OCI-LY3 (cell line): ENCODE measurements around the gene XXYLT1.

ENCODE experiments used
- H2AFZ ChIP-seq: fragments of 200-600, 300-600 bp; shearing (Covaris generic); 2 replicates; pipeline ENCODE4 v1.6.0; 2014; ENCODE audit warnings: antibody characterized with exemption, low read depth, low read length
- H3K27ac ChIP-seq: fragments of 200-600, 300-600 bp; sonication (generic); 2 replicates; pipeline ENCODE4 v1.5.1; 2014; ENCODE audit warnings: mild to moderate bottlenecking, low read length, moderate library complexity, mixed read lengths
- H3K27me3 ChIP-seq: fragments of 200-600, 300-600 bp; sonication (generic); 2 replicates; pipeline ENCODE4 v1.6.1; 2014; ENCODE audit warnings: low read depth, low read length, mixed read lengths
- H3K36me3 ChIP-seq: fragments of 200-600, 300-600 bp; sonication (generic); replicated peaks from 2 replicates; pipeline ENCODE3; 2014; ENCODE audit warnings: low read depth, low read length, mixed read lengths
- H3K4me1 ChIP-seq: fragments of 300-600, 200-600 bp; sonication (generic); 2 replicates; pipeline ENCODE4 v1.6.1; 2014; ENCODE audit warnings: low read length, mixed read lengths
- H3K4me2 ChIP-seq: fragments of 200-600, 300-600 bp; sonication (generic); 2 replicates; pipeline ENCODE4 v1.6.1; 2014; ENCODE audit warnings: low read length, mixed read lengths
- H3K4me3 ChIP-seq: fragments of 300-600, 200-600 bp; sonication (generic); 2 replicates; pipeline ENCODE4 v1.5.1; 2014; ENCODE audit warnings: antibody characterized with exemption, mild to moderate bottlenecking, low read length, moderate library complexity
- H3K79me2 ChIP-seq: fragments of 300-600, 200-600 bp; shearing (Covaris generic); 2 replicates; pipeline ENCODE4 v1.6.1; 2014; ENCODE audit warnings: mild to moderate bottlenecking, low read length, mixed read lengths
- H3K9ac ChIP-seq: fragments of 300-600, 200-600 bp; shearing (Covaris generic); 2 replicates; pipeline ENCODE4 v1.6.0; 2014; ENCODE audit warnings: mild to moderate bottlenecking, low read length, moderate library complexity
- H3K9me3 ChIP-seq: fragments of 200-600, 300-600 bp; shearing (Covaris generic); 2 replicates; pipeline ENCODE4 v1.6.1; 2014; ENCODE audit warnings: low read length, mixed read lengths; ENCODE audit not compliant: insufficient read depth
- H4K20me1 ChIP-seq: fragments of 200-600, 300-600 bp; sonication (generic); 2 replicates; pipeline ENCODE4 v1.6.1; 2016; ENCODE audit warnings: low read length, mixed read lengths; ENCODE audit not compliant: insufficient read depth
- CTCF ChIP-seq: fragments of 200-600, 300-600 bp; sonication (generic); IDR thresholded peaks from 2 replicates; pipeline ENCODE4 v1.5.1; 2014; ENCODE audit warnings: antibody characterized with exemption, low read length, low read depth
- EZH2phosphoT487 ChIP-seq: fragments of 200-600 bp; shearing (Covaris generic); IDR thresholded peaks from 2 replicates; pipeline ENCODE4 v1.6.1; 2018; ENCODE audit warnings: antibody characterized with exemption, mixed run types, low read depth

The XXYLT1 gene

GRCh38 chr3:195196266-195196665, 74.7 kb downstream of the XXYLT1 start:
- Histone ChIP-seq H3K36me3 (peaks cover 5% of the 10 kb centered on the region), H3K9me3 (peaks cover 6% of the 10 kb centered on the region; the same call in 1 of the 2 replicates), H3K4me2 (no peak overlapping the region), H3K9ac (no peak overlapping the region), H3K4me3 (no peak overlapping the region), H3K79me2 (peaks cover 9% of the 10 kb centered on the region; the same call in 1 of the 2 replicates), H4K20me1 (no peaks in the 10 kb centered on the region), H3K27ac (no peak overlapping the region), H2AFZ (no peak overlapping the region), H3K27me3 (no peaks in the 10 kb centered on the region), H3K4me1 (peaks cover 28% of the 10 kb centered on the region)
- TF ChIP-seq EZH2phosphoT487, result no peak
- TF ChIP-seq CTCF, result no peak

GRCh38 chr3:195195321-195196209, 75.4 kb downstream of the XXYLT1 start:
- no peak for TF ChIP-seq CTCF
- no peak for TF ChIP-seq EZH2phosphoT487
- Histone ChIP-seq H3K36me3 (peaks cover 5% of the 10 kb centered on the region), H2AFZ (no peak overlapping the region), H3K4me3 (no peak overlapping the region), H3K9ac (no peak overlapping the region), H4K20me1 (no peaks in the 10 kb centered on the region), H3K79me2 (peaks cover 9% of the 10 kb centered on the region; the same call in 1 of the 2 replicates), H3K27ac (no peak overlapping the region; the same call in 1 of the 2 replicates), H3K4me1 (peaks cover 28% of the 10 kb centered on the region), H3K4me2 (no peak overlapping the region), H3K9me3 (peaks cover 6% of the 10 kb centered on the region; the same call in 1 of the 2 replicates), H3K27me3 (no peaks in the 10 kb centered on the region)

GRCh38 chr3:195194559-195195206, 76.3 kb downstream of the XXYLT1 start:
- no peaks in the 10 kb centered on the region for H4K20me1 ChIP-seq
- H3K4me2 ChIP-seq, result peak overlapping the region; percentile 75
- TF ChIP-seq EZH2phosphoT487 (no peak), CTCF (no peak)
- H3K27me3 ChIP-seq, result no peaks in the 10 kb centered on the region
- H3K9ac ChIP-seq, result peak overlapping the region; percentile 24; the same call in 1 of the 2 replicates
- H3K9me3 ChIP-seq, result peaks cover 6% of the 10 kb centered on the region; the same call in 1 of the 2 replicates
- peak overlapping the region; percentile 28 for H3K27ac ChIP-seq
- H3K4me3 ChIP-seq, result peak overlapping the region; percentile 62
- peaks cover 9% of the 10 kb centered on the region; the same call in 1 of the 2 replicates for H3K79me2 ChIP-seq
- H3K4me1 ChIP-seq, result peaks cover 28% of the 10 kb centered on the region
- peak overlapping the region; percentile 50; the same call in 1 of the 2 replicates for H2AFZ ChIP-seq
- H3K36me3 ChIP-seq, result peaks cover 5% of the 10 kb centered on the region

- no peak overlapping the region for H3K9ac ChIP-seq
- no peak for TF ChIP-seq EZH2phosphoT487
- H3K79me2 ChIP-seq, result peaks cover 2% of the 10 kb centered on the region; the same call in 1 of the 2 replicates
These were observed 79.4 kb downstream of the XXYLT1 start for GRCh38 chr3:195191580-195191979.

More at GRCh38 chr3:195191580-195191979, 79.4 kb downstream of the XXYLT1 start:
- Histone ChIP-seq H3K4me1 (peaks cover 27% of the 10 kb centered on the region), H3K4me2 (no peak overlapping the region), H3K4me3 (no peak overlapping the region), H3K27me3 (no peaks in the 10 kb centered on the region), H3K36me3 (peaks cover 5% of the 10 kb centered on the region), H3K9me3 (peaks cover 6% of the 10 kb centered on the region; the same call in 1 of the 2 replicates), H3K27ac (no peak overlapping the region), H2AFZ (no peak overlapping the region), H4K20me1 (no peaks in the 10 kb centered on the region)
